HEK293T (cell line): ENCODE results near the gene MYO15A.

Experiments
- ARNT ChIP-seq: fragments of 450-650 bp; IDR thresholded peaks from 2 replicates; pipeline ENCODE4 v1.6.1; 2017; ENCODE audit warnings: mild to moderate bottlenecking
- BHLHE40 ChIP-seq: fragments of 450-650 bp; IDR thresholded peaks from 2 replicates; pipeline ENCODE4 v1.6.1; 2016; ENCODE audit warnings: mild to moderate bottlenecking, moderate library complexity, borderline replicate concordance
- ELF4 ChIP-seq: fragments of 450-650 bp; IDR thresholded peaks from 2 replicates; pipeline ENCODE4 v1.6.1; 2017; ENCODE audit warnings: antibody characterized with exemption
- FOXK2 ChIP-seq: fragments of 450-650 bp; IDR thresholded peaks from 2 replicates; pipeline ENCODE4 v1.6.1; 2016; ENCODE audit warnings: mild to moderate bottlenecking
- FOXM1 ChIP-seq: fragments of 450-650 bp; IDR thresholded peaks from 2 replicates; pipeline ENCODE4 v1.6.1; 2017; ENCODE audit warnings: mild to moderate bottlenecking, borderline replicate concordance
- HDGF ChIP-seq: fragments of 450-650 bp; IDR thresholded peaks from 2 replicates; pipeline ENCODE4 v1.6.1; 2017; ENCODE audit warnings: antibody characterized with exemption, borderline replicate concordance
- L3MBTL2 ChIP-seq: fragments of 450-650 bp; conservative IDR thresholded peaks from 2 replicates; pipeline ENCODE4 v1.6.1; 2016; ENCODE audit warnings: mild to moderate bottlenecking
- LEF1 ChIP-seq: fragments of 450-650 bp; IDR thresholded peaks from 2 replicates; pipeline ENCODE4 v1.6.1; 2017; ENCODE audit warnings: mild to moderate bottlenecking, borderline replicate concordance
- NFRKB ChIP-seq: fragments of 450-650 bp; IDR thresholded peaks from 2 replicates; pipeline ENCODE4 v1.6.1; 2016; ENCODE audit warnings: mild to moderate bottlenecking, moderate library complexity
- PKNOX1 ChIP-seq: fragments of 450-650 bp; IDR thresholded peaks from 2 replicates; pipeline ENCODE4 v1.6.1; 2016
- SP1 ChIP-seq: fragments of 450-650 bp; IDR thresholded peaks from 2 replicates; pipeline ENCODE4 v1.6.1; 2017
- TARDBP ChIP-seq: fragments of 450-650 bp; IDR thresholded peaks from 2 replicates; pipeline ENCODE4 v1.6.1; 2016
- ZNF384 ChIP-seq: fragments of 450-650 bp; IDR thresholded peaks from 2 replicates; pipeline ENCODE4 v1.6.1; 2016

- no peak for TF ChIP-seq LEF1
- TF ChIP-seq FOXM1 = no peak
- peak; percentile 82 for TF ChIP-seq PKNOX1
- no peak for TF ChIP-seq L3MBTL2
- TF ChIP-seq SP1 = no peak
- TF ChIP-seq TARDBP = no peak
- TF ChIP-seq HDGF = no peak
- TF ChIP-seq ZNF384 = no peak
- TF ChIP-seq BHLHE40 = no peak
- no peak for TF ChIP-seq ARNT
- no peak for TF ChIP-seq ELF4
- TF ChIP-seq NFRKB = no peak
- no peak for TF ChIP-seq FOXK2
Measured at GRCh38 chr17:18141210-18141803, 32.8 kb downstream of the MYO15A start.
